GM18502 (cell line): ENCODE data around the gene NEGR1.

Source experiments
- ATAC-seq: cut with Tn5 transposase; IDR thresholded peaks from one replicate; pipeline ENCODE4 v1.9.1; 2021; ENCODE audit warnings: mild to moderate bottlenecking; ENCODE audit not compliant: unreplicated experiment, poor library complexity

Gene NEGR1

DNA sequence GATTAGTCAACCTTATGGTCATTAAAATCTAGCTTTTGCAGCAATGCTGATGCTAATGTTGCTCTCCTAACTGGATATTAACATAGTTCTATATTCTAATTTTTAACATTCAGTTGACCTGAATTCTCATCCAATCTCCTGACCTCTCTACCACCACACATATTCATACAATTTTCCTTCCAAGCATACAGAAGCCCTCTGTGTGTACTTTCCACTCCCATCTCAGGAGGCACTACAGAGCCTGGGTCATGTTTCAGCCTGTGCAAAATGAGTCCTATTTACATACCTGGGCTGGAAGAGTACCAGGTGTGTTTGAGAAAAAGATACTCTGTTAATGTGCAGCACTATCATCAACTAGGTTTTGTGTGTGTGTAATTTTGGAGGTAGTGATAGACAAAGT lies 486.3 kb downstream of the NEGR1 start:
- ATAC-seq: no peak

DNA sequence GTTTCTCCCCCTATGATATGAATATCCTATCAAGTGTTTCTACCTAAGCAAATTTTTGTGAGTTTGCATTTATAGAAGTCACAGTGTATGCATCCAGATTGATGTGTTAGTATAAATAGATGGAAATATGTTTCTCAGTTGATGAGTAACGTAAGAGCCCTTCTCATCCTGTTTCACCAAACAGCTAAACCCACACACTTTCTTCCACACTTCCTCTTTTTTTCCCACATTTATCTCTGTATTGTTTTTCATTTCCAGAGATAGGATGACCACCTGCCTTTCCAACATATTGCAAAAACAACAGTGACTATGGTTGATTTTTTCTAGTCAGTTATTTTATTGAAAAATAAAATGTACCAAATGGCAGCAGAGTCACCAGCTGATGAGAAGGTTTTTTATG lies 490.1 kb downstream of the NEGR1 start:
- no peak for ATAC-seq

DNA sequence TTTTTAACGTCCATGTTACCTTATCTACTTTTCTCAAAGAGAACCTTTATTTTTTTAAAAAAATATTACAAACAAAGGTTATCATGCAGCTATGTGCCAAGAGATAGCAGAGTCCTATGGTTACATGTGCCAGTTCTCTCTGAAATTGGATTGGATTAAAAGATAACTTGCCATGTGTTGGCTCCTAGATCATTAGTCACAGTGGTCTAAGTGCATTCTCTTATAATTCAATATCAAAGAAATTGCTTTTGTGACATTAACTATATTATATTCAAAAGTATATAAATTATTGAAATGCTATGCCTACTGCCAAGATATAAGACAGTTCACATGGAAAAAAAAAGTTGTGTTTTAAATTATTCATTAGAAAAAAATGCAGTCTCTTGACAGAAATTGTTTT lies 494.2 kb downstream of the NEGR1 start:
- no peak for ATAC-seq

DNA sequence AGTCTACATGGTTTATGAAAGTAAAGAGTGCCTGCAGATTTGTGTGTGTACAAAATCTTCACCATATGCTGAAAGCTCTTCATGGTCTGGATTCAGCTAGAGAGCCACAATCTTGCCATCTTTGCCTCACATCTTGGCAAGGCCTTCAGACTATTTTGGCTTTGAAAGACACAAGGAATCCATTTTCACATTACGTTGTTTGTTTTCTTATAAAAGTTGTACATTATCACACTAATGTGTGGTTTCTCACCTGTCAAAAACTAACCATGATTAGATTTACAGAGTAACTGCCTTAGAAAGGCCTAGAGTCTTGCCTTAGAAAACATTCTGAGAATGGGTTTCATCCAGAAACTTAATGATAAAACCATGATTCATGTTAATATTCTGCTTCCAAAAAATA lies 494.6 kb downstream of the NEGR1 start:
- no peak for ATAC-seq

DNA sequence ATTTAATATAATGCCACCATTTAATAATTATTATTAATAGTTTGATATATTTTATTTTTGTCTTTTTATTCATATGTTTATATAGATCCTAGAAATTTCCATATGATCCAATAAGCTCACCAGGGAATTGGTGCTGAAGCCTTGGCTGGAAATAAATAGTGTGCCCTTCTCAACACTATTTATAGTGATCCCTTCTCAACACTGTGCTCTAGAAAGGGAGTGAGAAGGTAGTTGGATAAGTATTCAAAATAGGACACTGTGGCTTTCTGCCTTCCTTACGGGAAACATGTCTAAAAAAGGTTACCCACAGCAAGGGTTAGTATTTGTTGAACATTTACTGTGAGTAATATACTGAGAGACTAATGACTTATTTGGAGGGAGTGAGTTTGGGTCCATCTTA lies 496.1 kb downstream of the NEGR1 start:
- no peak for ATAC-seq

DNA sequence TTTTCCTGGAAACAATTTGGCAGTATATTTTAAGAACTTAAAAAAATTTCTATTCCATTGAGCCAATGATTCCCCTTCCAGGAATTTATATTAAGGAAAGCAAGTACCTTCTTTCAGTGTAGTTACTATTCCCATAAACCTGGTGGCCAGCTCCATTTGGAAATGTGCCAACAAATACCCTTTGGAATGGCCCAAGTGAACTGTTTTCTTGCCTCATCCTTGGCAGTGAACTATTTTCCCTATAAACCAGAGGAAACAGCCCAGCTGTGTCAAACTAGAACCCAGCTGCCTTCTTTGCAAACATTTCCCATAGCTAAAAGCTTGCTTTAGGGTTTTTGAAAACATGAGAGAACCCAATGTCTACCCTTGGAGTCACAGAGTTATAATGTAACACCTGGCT lies 496.9 kb downstream of the NEGR1 start:
- no peak for ATAC-seq

DNA sequence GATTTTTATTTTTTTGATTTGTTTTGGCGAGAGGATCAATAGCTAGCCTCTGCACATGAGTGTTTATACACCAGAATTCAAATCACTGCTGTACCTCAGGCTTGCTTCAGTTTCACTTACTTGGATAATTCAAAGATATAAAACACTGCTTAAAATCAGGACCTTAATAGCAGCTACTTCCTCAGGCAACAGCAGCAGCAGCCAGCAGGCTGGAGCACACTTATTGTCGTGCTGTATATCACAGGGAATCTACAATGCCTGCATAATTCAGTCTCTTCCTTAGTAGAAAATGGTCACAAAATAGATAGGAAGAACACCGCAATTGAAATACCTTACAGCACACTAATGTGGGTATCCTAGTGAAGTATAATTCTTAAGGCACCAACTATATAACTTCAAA lies 497.3 kb downstream of the NEGR1 start:
- ATAC-seq: no peak

DNA sequence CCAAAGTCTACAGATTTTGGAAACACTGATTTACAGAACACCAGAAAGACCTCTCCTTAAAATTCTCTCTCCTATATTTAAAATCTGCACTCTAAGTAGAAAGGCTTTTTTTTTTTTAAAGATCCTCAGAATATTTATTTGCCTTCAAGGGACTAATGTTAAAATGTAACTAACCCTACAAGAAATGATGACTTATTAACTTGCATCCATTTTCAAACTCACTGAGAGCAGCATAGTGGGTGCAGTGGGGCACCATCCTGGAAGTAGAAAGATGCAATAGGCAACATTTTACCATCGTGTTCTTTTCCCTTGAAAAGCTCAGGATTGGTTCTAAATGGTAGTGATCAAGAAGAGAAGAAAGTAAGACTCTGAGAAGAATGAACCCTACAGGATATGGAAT lies 498.1 kb downstream of the NEGR1 start:
- no peak for ATAC-seq

DNA sequence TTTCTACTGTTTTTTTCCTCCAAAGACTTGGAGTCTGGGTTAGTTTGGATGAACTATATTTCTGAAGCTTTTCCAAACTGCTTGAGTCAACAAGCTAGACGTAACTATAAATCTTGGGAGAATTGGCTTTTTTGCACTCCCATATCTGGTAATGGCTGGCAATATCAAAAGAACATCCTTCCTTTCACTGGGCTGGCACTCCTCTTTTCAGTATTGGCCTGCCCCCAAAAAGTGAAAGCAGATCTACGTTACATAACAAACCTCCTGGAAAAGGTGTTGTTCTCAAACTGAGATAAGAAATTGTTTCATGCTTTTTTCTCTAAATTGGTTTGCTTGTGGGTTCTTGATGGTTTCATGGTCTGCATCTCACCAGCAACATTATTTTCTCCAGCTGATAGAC lies 499.3 kb downstream of the NEGR1 start:
- ATAC-seq: no peak

DNA sequence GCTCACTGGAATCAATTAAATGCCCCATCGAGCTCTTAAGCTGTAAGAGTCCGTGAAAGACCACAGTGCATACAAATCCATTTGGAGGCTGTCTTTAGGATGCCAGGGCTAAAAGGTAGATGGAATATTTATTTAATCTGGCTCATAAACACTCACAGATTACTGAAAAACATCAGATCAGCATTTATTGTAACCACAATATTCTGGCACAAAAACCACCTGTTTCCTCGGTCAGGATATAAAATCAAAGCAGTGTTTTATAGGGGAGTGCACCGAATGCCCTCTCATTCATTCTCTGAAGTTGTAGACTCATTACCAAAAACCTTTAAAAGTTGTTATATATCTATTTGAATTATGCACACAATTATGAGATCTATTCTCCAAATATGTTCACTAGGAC lies 500.9 kb downstream of the NEGR1 start:
- no peak for ATAC-seq

DNA sequence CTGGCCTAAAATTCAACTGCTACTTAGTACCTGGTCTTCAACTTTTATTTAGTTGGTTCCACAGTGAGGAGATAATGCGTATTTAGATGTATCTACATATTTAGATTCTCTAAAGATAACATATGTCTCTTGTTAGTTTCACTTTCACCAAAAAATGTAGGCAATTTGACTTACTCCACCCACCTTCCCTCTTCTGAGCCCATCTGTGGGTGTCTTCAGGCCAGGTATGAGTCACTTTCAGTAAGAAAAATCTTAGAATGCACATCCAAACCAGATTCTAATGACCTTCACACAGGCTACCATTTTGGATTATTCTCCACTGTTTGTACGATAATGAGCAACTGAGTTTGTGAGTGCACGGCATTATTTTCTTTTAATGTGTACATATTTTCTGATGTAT lies 501.7 kb downstream of the NEGR1 start:
- no peak for ATAC-seq

DNA sequence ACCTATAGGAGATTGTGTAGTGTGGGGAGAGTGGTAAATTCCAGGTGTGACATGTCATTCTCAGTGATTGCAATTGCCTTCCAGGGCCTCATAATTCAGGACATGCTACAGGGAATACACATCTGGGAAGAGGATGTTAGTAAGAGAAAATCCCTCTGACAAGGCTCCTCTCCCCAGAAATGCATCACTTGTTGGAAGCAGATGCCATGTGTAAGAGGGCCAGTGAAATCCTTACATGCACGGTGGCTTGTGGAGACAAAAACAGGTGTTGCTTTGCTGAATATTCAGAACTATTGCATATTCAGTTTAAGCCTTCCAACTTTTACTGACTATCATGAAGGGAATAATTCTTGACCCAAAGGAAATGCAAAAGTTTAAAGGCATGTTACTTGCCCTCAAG lies 503.4 kb downstream of the NEGR1 start:
- ATAC-seq: no peak

DNA sequence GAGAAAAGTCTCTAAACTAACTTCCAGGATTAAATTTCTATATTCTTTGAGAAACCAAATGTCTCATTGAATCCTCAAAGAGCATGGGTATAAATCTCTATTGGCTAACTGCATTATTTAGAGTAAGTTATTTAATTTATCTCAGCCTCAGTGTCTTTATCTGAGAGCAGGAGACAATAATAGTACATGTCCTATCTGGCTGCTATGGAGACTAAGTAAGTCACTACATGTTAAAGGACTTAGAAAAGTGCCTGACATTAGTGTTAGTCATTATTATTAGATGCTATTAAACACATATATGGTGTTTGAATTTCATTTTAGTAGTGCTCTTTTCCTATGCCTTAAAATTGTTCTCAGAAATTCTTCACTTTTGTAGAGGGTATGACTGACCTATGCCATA lies 505.2 kb downstream of the NEGR1 start:
- no peak for ATAC-seq

DNA sequence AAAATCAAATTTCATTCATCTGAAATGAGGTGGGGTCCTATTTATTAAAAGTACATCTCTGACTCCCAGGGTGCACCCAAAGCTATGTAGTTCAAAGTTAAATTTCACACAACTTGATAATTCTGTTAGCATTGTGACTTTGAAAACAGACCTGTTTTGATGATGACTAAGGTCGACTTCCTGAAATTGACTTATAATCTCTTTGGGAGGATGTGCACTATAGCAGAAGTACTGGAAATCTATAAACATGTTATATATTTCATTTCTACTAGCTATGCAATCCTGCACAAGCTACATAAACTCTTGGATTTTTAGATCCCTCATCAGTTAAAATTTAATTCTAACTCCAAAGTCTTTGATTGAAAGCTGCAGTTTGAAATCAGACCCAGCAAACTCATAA lies 507.6 kb downstream of the NEGR1 start:
- ATAC-seq: no peak

DNA sequence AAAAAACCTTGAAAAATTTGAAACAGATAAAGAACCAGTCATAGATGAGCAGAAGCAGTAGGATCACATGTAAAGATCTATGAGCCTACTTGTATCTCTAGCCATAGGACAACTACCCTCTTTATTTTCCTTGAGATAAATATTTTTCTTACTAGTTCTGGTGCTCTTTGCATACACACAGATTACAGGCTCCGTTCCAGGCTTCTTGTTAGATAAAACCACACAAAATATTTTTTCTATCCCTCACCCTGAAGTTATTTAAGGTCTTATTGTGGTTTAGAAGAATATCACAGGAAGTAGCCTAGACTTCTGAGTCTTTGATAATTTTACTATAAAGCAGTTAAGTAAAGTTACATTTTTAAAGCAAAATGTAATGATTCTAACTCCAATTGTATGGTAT lies 512.2 kb downstream of the NEGR1 start:
- ATAC-seq: no peak

DNA sequence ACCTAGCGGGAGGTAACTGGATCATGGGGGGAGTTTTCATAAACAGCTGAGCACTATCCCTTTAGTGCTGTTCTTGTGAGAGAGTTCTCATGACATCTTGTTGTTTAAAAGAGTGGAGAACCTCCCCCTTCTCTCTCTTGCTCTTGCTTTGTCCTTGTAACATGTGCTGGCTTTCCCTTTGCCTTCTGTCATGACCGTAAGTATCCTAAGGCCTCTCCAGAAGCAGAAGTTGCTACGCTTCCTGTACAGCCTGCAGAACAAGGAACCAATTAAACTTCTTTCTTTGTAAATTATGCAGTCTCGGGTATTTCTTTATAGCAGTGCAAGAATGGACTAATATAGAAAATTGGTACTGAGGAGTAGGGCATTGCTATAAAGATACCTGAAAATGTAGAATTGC lies 515.6 kb downstream of the NEGR1 start:
- no peak for ATAC-seq

DNA sequence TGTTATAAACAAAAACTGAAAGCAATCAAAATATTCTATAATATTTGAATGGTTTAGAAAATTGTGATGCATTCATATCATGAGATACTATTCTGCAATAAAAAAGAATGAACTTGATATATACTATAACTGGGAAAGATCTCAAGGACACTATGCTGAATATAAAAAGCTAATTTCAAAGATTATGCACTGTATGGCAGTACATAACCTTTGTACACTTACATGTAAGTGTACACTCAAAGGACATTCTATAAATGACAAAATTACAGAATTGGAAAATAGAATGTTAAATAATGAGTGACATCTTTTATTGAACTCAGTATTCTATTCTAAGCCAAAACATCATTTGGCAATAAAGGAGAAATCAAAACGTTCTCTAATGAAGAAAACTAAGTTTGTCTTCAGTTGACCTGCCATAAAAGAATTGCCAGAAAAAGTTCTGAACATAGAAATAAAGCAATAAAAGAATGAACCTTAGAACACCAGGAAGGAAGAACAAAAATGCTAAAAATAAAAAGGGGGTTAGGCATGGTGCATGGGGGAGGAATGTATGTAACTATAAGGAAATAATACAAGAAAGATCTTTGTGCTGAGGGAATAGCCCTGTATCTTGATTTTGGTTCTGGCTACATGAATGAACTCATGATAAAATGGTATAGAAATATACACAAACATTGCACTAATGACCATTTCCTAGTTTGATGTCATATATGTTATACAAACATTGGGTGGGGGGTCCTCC lies 519.7 kb downstream of the NEGR1 start:
- ATAC-seq: no peak

DNA sequence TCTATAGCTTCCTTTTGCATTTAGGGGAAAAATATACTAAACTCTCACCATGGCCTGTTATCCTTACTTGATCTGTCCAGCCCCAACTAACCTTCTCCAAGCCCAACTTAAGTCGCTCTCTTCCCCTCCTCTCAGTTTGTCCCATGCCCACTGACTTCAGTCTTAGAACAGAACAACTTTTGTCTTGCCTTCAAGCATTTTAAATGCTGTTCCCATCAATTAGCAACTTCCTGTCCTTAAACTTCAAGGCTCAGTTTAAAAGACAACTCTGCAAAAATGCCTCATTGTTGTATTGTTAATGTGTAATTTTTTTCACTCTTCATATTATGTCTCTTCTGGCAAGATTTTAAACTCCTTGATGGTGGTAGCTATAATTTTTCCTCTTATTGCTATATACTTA lies 526.9 kb downstream of the NEGR1 start:
- ATAC-seq: no peak

DNA sequence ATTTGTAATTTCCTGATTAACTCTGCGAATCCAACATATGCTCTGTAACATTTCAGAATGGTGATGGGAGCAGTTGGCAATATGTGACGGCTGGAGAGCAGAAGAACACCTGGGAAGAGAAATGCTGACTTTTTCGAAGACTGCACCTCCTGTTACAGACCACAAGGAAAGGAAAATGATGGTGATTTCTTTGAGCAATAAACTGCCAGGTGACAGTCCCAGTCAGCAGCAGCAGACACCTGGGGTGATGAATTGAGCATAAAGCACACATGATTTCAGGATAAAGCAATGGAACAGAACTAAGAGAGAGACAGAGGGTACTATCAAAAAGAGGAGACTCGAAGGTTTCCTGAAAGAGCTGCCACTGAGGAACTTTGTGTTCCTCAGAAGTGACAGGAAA lies 528.6 kb downstream of the NEGR1 start:
- ATAC-seq: no peak

DNA sequence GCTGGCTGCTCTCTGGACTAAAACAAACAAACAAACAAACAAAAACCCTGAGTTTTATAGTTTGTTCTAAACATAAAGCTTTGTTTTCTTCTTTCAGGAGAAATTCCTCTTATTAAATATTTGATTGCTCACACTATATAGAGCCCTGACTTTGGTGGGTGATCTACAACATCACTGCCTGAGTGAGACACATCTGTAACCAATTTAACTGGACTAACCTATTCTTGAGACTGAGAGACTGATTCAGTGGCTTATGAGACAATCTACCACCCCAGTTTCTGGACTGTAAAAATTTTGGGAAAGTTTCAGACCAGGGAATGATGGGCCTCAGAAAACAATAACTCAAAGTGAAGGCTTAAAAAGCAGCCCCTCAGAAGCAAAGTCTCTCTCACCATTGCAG lies 537.0 kb downstream of the NEGR1 start:
- no peak for ATAC-seq

DNA sequence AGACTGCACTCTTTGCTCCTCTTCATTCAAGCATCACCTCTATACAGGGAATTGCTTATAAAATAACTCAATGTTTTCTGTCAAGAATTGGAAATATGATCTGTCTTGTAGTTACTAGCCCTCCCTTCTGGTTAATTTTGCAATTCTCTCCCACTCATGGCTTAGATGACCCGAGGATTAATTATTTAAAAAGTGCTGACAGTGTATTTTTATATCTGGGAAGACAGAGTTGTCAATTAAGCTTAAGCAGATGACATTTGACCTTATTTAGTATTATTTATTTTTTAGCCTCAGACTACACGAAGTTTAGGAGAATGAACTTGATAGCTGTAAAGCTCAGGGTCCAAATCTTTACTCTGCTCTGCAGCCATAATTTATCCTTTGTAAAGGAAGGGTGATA lies 538.5 kb downstream of the NEGR1 start:
- no peak for ATAC-seq

DNA sequence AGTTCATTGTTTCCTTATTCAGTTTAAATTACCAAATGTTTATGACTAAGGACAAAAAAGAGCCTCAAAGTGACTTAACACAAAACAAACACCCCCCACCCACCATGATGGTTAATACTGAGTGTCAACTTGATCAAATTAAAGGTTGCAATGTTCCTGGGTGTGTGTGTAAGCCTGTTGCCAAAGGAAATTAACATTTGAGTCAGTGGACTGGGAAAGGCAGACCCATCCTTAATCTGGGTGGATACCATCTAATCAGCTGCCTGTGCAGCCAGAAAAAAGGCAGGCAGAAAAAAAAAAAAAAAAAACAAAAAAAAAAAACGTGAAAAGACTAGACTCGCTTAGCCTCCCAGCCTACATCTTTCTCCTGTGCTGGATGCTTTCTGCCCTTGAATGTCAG lies 543.4 kb downstream of the NEGR1 start:
- no peak for ATAC-seq

DNA sequence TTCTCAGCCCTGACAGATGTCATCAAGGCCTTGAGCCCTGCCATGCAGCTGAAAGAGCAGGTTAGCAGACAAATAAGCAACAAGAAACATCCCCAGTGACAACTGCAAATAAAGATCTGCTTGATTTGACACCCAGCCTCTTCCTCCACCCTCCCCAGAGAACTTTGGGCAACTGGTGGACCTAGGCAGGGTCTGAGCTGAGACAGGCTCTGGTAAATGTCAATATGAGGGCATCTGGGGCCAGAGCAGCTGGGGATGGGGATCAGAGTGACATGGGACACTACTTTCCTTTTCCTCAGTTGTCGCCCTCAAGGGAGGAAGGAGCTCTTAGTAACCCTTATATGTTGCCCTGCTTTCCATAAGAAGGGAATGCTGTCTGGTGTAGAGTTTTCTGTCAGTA lies 544.1 kb downstream of the NEGR1 start:
- ATAC-seq: no peak
